ENCODE data around the gene ENPP6.

Gene ENPP6

DNA sequence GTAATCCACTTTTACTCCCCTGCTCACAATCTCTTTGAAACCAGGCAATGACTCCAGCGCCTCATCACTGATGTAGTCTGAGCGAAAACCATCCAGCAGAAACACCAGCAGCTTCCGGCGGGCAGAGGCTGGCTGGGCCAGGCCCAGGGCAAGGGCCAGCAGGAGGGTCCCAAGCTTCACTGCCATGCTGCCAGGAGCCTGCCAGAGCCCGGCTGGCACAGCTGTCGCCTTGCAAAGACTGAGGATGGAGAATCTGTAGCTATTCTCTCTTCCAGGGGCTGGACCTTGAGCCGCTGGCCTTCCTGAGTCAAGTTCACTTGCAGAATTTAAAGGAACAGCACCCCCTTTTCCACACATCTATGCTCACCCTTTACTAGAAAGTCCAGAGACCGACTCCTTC is at the start of gene ENPP6:
TSS of gene ENPP6 (minus strand) at position 240 of the 400 bp plus-strand sequence. CDS start at position 186, 54 bp downstream.
- no peak for DNase-seq (ENCODE audit: low read depth)

DNA sequence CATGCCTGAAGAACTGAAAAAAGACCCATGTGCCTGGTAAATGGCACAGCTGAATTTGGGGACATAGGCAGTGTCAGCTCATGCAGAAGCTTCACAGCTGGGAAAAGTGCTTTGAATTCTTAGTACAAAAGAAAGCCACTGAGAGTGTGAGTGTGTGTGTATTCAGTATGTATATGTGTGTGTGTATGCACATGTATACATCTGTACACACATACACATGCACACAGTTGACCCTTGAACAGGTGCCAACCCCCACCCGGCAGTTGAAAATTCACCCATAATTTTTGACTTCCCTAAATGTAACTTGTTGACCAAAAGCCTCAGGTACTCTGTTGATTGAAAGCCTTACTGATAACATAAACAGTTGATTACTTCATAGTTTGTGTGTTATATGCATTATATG is 49.5 kb upstream of the ENPP6 start:
- DNase-seq (ENCODE audit: low read depth) = no peak

DNA sequence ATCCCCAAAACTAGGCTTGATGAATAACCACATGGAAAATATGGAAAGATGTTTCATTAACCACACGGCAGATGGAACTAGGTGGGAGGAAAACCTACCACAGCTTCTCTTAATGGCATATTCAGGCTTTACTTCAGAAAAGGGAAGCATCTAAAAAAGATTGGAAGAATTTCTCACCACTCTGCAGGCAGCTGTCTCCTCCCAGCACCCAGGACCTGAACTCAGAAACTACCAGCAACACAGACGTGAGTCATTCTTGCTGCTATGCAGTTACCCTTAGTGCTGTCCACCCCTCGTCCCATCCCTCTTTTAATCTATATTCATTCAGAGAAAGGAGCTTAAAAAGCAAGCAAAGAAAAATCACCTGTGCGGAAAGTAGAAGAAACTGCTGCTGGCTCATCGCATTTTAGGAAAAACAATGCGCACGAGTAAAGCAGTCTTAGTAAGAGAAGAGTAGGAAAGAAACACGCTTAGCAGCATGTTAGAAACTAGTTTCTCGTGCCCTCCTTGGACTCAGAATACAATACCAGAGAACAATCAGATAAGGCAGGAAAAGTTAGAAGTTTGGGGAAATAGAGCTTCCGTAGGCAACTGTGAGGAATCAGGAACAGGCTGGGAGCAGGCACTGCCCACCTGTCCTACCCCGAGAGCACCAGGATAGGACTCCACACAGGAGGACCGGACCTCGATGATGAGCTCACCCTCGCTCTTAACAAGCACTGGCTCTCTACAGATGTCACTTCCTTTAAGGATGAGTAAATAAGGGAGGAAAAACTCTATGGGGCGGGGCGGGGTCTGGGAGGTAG is 48.1 kb upstream of the ENPP6 start:
- DNase-seq (ENCODE audit: low read depth) = no peak

DNA sequence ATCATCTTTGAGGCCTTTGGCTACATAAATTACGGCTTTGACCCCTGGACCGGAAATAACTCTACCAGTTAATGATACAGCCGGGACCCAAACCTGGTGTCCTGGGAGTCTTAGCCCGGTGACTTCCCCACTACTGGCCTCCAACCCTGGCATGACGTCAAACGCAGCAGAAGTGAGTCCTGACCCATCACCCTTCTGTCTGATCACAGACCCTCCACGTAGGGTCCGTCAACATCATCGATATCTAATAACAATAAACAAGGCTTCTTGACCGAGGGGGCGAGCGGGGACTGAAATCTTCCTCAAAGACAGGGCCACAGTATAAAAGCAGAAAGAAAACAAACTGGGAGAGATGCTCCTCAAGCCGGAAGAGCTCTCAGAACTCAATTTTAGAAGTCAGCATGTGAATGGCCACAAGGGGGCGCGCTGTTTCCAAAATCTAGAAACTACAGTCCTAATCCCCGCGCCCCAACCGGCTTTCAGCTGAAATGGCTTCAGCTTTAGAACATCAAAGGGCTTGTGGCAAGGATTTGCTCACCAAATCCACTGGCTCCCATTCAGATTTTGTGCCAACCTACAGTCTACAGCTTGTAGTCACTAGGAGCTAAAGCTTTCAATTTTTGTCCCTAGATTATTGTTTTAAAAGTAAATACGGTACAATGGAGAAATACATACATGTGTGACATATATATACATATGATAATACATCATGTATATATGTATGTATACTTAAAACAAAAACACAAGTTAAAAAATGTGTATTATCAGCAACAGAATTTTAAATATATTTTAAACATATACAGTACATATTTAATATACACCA is 46.4 kb upstream of the ENPP6 start:
- peak; percentile 72 for DNase-seq (ENCODE audit: low read depth)

DNA sequence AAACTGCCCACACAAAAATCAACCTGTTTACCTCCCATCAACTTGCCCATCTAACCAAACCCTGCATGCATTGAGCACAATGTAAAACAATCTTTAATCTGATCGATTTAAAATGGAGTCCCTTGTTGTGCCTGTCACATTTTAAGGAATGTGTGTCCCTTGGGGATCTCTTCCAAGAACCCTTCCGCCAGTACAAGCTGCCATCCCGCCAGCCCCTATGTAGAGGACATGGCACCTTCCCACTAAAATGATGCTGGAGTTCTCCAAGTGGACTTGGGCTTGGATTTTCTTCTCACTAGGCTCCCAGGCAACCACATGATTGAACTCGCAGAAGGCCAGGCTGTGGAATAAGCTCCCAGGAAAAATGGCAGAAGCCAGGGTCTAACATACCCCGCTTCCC is 45.8 kb upstream of the ENPP6 start:
- no peak for DNase-seq (ENCODE audit: low read depth)

DNA sequence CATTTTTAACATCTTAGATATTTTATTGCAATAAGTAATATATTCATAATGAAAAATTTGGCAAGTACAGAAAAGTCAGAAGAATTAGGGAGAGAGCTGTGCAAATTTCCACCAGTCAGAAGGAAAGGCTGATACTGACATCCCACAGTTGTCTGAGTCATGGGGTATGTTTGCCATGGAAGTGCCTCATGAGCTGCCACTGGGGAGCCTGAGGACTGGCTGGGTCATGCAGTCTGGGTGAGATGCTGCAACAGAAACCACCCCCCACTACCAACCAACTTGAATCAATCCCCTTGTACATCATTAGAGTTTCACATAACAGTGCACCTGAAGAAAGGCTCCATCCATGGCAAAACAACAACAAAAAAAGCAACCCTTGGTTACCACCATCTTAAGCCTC is 45.2 kb upstream of the ENPP6 start:
- DNase-seq (ENCODE audit: low read depth) = no peak

DNA sequence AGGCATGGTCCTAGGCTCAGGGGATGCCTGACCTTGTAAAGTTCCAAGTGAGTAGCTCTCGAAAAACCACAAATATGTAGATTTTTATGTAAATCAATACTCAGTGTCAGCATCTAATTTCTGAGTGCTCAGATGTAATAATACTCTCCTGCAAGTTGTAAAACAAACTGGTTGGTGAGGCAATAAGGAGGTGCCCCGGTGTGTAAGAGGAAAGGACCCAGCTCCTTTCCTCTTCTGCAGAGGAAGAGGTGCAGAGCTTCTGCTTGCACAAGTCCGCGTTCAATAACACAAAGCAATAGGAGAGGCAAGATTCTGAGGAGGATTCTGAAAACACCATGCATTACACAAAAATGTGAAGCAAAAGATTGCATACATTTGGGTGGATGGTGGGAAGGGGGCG is 43.6 kb upstream of the ENPP6 start:
- no peak for DNase-seq (ENCODE audit: low read depth)

DNA sequence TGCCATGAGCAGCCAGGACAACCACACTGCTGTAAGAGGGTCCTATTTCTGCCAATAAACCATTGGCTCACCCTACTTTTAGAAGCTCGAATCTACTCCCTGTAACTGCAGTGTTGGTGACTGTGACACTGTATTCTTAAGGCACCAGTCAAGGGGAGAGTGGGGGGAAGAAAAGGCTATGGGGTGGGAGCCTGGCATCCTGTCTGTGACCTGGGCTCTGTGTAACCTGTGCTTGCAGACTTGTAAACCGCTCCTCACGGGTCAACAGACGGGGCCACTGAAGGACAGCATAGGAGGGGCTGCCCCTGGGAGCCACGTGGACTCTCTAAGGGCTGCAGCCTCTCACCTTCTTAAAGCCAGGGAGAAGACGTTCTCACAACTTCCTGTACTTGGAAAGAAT is 42.2 kb upstream of the ENPP6 start:
- DNase-seq (ENCODE audit: low read depth) = no peak

DNA sequence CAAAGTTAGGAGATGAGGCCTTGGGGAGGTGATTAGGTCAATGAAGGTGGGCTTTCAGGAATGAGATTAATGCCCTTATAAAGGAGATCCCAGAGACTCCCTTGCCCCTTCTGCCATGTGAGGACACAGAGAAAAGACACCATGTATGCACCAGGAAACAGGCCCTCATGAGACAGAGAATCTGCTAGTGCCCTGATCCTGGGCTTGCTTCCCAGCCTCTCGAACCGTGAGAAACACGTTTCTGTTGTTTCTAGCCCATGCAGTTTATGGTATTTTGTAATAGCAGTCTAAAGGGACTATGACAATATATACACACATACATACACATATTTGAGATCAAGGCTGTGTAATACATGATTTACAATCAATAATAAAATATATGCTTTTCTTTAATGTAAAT is 41.4 kb upstream of the ENPP6 start:
- no peak for DNase-seq (ENCODE audit: low read depth)

DNA sequence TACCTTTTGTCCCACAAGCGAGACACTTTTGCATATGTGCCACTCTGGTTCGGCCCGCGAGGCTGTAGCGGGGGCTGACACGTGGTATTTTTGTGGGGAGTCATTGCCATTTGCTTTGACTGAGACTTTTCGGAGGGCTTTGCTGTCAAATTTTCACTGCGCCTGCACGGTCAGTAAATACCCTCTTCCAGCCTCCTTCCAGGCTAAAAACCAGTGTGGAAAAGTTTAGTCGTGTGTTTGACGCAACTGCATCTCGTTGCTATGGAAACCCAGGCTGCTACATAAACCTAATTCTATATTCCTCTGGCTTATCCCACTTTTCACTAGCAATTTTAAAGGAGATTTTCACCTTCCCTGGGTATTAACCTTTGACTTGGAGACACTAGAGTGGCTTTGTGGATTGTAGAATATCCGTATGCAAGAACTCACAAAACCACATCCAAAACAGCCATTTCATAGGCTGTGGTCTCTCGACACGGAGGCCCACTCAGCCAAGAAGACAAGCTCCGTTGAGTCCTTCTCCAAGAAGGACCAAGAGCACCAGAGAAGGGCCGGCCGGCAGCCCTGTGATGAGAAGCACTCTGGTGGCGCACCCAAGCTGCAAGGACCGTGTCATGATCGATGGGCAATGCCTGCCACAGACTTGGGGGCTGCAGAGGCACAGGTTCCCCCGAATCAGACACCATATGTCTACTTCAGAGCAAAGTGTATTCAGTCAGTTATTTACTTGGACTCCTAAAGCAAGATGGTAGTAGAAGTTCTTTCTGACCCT is 38.4 kb upstream of the ENPP6 start:
- DNase-seq (ENCODE audit: low read depth) = no peak

DNA sequence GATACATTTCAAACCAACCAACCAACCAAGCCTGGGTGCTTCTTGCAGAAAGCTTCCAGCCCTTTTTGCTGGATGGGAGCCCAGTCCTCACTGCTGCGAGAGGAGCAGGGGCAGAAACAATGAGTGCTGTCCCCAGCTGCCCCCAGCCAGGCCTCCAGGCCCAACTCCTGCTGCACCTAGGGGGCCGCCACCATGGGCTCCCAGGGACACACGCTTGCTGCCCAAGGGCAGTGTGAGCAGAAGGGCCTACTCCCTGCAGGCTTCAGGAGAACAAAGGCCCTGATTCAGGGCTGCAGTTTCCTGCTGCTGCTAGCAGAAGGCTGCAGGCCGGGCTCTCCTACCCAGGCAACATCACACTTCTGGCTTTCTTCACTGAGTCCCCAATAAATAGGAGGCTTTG is 37.7 kb upstream of the ENPP6 start:
- no peak for DNase-seq (ENCODE audit: low read depth)

DNA sequence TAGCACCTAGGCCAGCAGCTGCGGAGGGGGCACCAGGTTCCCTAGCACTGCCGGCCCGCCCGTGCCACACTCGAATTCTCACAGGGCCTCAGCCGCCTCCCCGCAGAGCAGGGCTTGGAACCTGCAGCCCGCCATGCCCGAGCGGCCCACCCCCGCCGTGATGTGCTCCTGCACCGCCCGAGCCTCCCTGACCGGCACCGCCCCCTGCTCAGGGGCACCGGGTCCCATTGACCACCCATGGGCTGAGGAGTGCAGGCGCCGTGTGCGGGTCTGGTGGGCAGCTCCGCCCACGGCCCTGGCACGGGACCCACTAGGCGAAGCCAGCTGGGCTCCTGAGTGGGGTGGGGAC is 35.4 kb upstream of the ENPP6 start:
- DNase-seq (ENCODE audit: low read depth) = no peak

DNA sequence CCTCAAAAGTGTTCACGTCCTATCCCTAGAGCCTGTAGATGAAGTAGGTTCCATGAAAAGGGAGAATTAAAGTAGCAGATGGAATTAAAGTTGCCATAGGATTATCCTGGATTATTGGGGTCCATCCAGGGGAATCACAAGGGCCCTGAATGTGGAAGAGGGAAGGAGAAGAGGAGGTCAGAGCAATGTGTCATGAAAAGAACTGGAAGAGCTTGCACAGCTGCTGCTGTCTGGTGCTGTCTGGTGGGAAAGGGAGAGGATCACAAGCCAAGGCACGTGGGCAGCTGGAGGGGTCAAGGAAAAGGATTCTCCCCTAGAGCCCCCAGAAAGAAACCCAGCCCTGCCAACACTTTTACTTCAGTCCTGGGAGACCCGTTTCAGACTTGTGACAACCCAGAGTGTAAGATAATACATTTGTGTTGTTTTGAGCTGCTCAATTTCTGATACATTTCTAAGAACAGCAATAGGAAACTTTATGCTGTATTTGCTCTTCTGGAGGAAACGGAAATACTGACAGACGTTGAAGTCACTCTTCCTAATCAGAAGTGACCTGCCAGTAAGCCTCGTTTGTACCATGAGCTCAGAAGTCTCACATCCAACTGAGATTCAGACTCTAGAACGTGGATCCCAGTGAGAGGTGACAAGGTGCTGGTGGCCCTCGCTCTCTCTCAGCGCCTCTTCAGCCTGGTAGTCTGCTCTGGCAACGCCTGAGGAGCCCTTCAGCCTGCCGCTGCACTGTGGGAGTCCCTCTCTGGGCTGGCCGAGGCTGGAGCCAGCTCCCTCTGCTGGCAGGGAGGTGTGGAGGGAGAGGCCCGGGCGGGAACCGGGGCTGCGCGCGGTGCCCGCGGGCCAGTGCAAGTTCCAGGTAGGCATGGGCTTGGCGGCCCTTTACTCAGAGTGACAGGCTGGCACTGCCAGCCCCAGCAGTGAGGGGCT is 34.7 kb upstream of the ENPP6 start:
- no peak for DNase-seq (ENCODE audit: low read depth)

DNA sequence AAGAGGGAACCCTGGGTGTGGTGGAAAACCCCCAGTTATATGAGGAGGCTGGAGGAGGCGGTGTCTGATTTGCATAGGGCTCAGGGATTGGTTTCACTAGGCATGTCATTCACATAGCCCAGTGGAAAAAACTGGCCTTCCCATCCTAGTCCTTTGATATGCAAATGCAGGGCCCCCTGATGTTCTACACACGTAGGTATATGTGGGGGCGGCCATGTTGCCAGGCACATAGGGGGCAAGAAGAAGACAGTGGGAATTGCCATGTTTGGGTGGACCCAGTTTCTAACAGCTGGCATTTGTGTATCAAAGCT is 34.0 kb upstream of the ENPP6 start:
- no peak for DNase-seq (ENCODE audit: low read depth)

DNA sequence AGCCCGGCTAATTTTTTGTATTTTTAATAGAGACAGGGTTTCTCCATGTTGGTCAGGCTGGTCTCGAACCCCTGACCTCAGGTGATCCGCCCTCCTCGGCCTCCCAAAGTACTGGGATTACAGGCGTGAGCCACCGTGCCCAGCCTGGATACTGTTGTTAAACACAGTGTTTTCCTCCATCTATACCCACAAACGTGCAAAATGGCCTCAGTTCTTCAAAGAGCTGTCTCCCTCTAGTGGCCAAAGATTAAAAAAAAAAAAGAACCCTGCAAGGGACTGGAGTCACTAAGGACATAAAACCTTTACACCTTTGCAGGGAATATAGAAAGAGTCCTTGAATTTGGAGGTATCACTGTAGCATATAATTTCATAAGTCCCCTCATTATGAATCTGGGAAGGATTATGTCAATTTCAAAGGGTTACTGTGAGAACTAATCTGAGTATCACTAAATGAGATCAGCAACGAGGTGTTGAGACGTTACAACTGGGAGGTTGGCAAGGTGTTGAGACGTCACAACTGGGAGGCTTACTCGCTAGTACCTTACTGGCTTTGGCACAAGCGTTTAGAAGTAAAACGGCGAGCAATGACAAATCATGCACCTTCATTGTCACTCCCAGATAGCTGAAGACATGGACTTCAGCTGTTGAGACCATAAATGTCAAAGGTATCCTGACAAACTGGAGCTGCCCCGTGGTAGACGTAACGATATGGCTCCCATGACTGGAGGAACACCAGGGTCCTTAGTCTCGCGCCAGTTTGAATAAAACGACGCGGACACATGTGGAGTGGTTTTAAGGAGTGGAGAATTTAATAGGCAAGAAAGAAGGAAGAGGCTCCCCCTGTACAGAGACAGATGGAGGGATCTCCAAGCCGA is 33.4 kb upstream of the ENPP6 start:
- DNase-seq (ENCODE audit: low read depth) = no peak

DNA sequence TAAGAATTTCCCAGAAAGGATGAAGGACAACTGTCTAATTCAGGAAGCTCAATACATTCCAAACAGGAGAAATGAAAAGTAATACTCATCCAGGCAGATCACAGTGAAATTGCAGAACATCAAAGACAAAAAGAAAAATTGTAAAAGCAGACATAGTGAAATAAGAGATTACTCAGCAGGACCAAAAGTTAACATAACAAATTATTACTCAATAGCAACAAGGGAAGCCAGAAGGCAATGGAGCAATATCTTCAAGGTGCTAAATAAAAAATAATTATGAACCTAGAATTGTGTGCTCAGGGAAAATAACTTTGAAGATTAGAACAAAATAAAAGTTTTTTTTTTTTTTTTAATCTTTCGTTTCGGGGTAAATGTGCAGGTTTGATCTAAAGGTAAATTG is 30.5 kb upstream of the ENPP6 start:
- DNase-seq (ENCODE audit: low read depth) = no peak

DNA sequence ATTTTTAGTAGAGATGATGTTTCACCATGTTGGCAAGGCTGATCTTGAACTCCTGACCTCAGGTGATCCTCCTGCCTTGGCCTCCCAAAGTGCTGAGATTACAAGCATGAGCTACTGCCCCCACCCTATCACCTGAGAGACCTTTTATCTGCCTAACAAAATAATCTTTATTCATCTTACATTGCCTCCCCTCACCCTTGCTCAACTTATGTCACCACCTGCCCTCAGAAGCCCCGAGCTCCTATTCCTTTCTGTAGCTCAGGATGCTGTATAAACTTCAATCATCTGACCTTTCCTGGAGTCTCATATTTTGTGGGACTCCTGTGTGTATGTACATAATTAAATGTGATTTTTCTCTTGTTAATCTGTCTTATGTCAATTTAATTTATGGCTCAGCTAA is 29.7 kb upstream of the ENPP6 start:
- DNase-seq (ENCODE audit: low read depth) = no peak

DNA sequence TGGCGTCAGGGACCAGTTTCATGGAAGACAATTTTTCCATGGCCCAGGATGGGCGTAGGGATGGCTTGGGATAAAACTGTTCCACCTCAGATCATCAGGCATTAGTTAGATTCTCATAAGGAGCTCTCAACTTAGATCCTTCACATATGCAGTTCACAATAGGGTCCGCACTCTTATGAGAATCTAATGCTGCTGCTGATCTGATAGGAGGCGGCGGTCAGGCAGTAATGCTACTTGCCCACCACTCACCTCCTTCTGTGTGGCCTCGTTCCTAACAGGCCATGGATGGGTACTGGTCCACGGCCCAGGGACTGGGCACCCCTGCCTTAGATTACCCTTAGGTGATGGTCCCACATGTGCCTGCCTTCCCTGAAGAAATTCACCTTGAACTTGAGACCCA is 28.8 kb upstream of the ENPP6 start:
- DNase-seq (ENCODE audit: low read depth) = no peak

DNA sequence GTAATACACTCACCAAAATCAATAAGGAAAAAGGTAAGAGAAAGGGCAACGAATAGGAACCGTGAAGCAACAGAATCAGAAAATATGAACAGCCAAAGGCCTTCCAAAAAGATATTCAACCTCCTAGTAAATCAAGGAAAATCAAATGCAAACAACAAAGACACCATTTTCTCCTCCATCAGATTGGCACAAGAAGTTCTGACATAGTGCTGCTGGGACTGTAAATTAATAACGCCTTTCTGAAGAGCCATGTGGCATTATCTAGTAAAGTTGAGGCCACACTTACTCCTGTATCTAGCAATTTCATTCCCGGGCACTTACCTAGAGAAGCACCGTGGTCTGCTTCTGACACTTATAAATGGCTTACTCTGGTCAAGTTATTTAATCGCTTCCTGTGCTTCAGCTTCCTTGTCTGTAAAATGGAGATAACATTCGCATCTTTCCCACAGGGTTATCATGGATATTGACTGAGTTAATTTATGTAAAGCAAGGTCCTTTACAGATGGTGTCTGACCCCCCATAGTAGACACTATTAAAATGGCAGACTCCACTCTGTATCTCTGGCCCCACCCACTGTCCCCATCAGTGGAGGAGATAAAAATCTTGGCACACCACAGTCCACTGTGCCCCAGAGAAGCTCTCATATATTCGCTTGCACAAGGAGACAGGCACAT is 20.5 kb upstream of the ENPP6 start:
- no peak for DNase-seq (ENCODE audit: low read depth)

DNA sequence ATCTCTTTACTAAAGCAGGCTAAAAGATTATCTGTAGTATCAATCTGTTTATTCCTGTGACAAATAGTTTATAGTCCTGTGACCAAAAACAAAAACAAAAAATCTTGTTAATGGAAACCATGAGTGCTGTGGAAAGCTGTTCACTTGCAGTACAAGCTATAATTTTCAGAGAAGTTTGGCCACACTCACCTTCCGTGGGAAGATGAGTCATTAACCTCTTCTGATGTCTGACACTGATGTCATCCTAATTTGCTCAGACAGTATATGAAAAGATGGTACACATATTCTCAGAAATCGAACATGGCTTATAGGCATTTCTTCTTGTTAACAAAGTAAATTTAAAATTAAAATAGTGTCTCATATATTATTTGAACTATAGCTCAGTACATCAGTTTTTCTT is 19.9 kb upstream of the ENPP6 start:
- no peak for DNase-seq (ENCODE audit: low read depth)
